Posterior cingulate gyrus (tissue), 11 donors: ENCODE measurements around the gene GIMAP8.
"Not testable (repeated sequence)": the region's sequence is repeated elsewhere in the genome, so short reads cannot be mapped to it uniquely, and the experiment has no call there.

ENCODE experiments used
- DNase-seq, 10 donors: peaks; one replicate each; pipeline versions ENCODE4 v3.0.0 to v3.0.0-alpha.2; 2020 to 2021; ENCODE audit warnings: mixed read lengths in 3 of 10
- intact Hi-C: fragments of 100-400 bp; cut with DNase I; formaldehyde crosslinking; loops from one replicate; pipeline ENCODE4 v1.15.1; 2023

GIMAP8 gene

DNA sequence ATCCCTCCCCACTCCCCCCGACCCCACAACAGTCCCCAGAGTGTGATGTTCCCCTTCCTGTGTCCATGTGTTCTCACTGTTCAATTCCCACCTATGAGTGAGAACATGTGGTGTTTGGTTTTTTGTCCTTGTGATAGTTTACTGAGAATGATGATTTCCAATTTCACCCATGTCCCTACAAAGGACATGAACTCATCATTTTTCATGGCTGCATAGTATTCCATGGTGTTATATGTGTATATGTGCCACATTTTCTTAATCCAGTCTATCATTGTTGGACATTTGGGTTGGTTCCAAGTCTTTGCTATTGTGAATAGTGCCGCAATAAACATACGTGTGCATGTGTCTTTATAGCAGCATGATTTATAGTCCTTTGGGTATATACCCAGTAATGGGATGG lies 43.0 kb downstream of the GIMAP8 start:
- intact Hi-C loops, DNase-seq: not testable (repeated sequence)

DNA sequence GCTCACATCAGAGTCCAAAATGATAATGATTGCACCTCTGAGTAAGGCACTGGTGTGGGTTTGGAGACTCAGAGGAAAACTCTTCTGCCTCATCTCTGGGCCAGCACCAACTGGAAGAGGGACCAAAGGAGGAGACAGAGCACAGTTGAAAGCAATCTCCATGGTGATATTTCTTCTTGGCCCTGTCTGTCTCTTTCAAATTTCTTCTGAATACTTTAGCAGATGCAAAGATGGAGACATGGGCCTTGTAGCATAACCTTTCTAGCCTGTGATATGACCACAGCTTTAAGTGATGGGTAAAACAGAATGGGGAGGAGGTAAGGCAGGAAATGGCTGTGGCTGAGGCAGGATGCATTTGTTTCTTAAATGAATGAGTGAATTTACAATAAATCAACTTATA lies 52.1 kb downstream of the GIMAP8 start:
- no peak for DNase-seq
- intact Hi-C loops = no loop called here

DNA sequence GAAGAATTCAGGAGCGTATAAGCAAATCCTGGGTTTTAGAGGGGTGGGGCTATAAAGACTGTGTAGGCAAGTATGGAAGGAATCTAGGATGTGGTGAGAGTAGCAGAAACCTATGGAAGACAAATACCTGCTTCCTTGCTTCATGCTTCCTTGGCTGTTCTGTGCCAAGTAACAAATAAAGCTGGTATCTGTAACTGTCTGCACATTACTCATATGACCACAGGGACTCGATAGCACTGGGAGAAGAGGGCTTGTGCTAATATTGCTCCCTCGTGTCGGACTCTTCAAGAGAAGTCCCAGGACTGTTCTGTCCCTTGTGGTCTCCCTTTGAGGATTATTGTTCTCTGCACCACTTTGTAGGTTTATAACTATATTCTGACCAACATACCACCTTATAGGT lies 52.7 kb downstream of the GIMAP8 start:
- intact Hi-C loops = no loop called here
- no peak for DNase-seq

DNA sequence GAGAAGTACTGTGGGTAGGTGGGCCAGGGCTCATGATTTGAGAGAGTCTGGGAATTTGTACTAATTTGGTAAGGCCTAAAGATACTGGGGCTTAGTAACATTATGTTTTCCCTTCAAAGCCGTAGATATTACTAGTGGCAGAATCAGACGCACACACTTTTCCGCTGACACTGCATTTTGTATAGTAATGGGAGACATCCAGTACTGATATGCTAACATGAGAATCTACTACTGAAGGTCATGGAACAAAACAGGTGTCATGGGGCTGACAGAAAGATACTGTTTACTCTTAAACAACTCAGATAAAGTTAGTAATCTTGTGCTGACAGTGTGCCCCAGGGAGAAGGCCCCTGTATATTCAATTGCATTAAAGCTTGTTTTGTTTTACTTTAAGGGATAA lies 53.2 kb downstream of the GIMAP8 start:
- DNase-seq = no peak

DNA sequence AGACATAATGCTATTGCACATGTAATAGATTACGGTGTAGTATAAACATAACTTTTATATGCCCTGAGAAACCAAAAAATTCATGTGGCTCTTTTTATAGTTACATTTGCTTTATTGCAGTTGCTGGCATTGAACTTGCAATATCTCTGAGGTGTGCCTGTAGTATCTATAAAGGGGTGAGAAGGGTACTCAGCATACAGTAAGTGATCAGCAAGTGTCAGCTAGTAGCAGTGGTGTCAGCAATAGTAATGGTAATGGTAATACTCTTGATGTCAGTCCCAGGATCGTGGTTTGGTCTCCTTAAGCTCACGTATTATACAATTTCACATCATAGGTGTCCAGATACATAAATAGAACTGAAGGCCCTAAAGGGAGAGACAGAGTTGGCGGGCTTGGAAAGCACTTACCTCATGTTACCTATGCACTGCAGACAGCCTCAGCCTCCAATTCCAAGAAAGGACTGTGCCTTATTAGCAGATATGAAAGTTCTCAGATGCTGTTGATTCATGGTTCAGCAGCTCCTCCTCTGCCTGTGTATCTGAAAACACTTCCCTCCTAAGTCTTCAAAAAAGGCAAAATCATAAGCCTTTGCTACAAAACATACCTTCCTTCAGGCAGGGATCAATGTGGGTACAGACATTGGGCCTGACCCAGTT lies 57.6 kb downstream of the GIMAP8 start:
- no peak for DNase-seq
- intact Hi-C loops = no loop called here

More for the DNA sequence above, 53.2 kb downstream of the GIMAP8 start:
- intact Hi-C loops = no loop called here

DNA sequence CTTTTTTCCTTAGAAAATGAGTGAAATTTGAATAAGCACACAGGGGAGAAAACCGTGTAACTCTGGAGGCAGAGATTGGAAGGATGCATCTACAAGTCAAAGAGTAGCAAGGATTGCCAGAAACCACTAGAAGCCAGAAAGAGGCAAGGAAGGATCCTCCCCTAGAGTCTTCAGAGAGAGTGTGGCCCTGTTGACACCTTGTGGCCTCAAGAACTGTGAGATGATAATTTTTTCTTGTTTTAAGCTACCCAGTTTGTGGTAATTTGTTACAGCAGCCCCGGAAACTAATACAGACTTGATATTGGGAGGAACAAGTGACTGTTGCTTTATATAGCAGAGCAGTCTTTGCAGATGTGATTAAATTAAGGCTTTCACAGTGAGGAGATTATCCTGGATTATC lies 60.6 kb downstream of the GIMAP8 start:
- no peak for DNase-seq
- intact Hi-C loops = no loop called here

DNA sequence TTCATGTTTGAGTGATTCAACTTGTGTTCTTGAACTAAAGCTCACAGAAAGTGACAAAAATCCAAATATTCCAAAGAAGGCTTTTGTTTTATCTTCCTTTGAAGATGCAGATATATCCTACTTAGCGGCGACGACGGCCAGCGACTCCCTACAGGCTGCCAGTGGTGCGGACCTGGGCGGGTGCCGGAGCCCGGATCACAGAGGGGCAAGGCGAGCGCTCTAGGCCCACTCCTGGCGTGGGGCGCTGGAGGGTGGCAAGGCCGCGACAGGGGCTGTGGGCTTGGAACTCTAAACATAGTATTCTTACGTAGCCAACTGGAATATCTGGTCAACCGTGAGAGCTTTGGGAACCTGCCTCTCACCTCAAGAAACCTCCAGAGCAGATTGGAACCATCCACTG lies 63.3 kb downstream of the GIMAP8 start:
- intact Hi-C loops = no loop called here
- DNase-seq = no peak

DNA sequence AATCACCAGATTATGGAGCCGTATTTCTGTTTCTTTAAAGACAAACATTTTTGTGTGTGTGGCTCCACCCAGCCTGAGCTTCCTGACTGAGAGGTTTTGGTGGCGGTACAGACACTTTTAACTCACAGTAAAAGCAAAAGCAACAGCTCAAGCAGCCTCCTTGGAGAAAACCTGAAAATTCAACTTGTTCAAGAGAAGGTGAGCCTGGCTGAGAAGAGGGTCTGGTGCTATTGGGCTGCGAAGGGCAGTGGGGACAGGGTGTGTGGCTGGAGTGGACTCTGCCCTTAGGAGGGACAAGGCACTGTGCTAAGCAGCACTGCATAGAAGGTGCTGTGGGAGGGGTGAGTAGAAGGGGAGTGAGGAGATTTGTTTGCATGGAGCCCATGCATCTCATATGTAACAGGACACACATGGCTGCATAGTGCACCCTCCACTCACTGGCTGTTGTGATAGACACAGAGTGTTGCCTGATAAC lies 64.4 kb downstream of the GIMAP8 start, which contains the start of gene GIMAP7:
TSS of gene GIMAP7 (plus strand) at position 125 of the 475 bp plus-strand sequence. CDS start 5,103 bp downstream, outside the sequence.
- intact Hi-C loops = no loop called here
- DNase-seq = no peak

DNA sequence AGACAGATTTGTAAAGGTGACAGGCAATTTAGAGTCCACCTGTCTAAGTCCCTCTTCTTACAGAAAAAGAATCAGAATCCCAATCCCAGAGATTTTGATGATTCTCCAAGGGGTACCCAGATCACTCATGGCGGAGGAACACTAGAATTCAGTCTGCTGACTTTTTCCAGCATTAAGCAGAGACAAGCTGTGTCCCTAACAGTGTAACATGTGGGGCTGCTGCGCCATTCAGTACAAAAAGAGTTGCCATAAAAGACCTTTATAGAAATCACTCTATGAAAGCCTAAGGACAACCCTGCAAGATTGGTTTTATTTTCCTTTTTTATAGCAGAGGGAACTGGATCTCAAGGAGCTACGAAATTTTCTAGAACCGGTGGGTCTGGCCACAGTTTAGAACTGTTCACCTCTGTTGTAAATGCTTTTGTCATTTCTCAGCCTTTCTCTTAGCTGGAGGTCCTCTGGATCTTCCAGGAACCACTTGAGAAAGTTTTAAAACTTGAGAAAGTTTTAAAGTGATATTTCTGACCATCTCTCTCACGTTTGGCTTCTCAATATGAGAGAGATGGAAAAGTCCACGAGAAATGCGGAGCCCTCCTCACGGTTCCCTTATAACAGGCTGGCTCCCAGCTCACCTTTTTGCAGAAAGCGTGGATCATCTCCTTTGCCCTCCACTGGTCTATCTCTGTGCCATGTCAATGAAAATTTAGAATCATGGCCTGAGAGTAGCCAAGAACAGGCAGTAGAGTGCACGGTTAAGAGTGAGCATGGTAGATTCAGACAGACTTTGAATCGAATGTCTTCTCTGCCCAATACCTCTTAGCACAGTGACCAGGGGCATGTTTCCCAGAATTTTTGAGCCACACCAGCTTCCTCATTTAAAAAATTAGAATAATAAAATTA lies 65.1 kb downstream of the GIMAP8 start:
- intact Hi-C loops = no loop called here
- DNase-seq = no peak

DNA sequence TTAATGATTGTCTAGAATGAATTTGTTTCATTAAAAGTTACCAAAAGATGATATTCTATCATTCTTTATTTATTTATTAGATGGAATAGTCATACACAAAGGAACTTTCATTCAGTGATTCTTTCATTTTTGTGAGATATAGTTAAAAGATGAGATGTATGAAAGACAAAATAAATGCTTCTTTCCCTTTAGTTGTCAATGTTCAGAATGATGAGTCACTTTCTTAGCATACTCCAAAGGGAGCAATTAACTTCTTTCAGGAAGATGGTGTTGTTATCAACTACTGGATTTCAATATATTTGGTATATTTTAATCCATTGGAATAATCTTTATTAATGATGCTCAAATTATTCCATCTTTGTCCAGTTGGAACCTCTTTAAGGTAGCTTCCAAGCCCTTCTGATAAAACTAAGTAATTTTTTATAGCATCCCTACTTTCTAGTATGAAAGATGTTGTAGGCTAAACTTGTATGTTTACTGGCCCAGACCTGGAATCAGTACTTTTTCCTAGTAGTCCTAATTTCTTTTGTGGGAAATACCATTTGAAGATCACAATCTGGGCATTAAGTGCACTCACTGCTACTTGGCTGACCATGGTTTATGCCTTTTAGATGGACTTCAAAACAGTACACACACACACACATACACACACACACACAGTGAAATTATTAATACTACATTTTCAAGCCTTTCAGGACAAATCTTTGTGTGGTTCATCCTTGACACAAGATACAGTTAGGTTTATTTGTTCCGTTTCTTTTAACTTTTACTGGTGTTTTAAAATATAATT lies 66.7 kb downstream of the GIMAP8 start:
- intact Hi-C loops = no loop called here
- no peak for DNase-seq

DNA sequence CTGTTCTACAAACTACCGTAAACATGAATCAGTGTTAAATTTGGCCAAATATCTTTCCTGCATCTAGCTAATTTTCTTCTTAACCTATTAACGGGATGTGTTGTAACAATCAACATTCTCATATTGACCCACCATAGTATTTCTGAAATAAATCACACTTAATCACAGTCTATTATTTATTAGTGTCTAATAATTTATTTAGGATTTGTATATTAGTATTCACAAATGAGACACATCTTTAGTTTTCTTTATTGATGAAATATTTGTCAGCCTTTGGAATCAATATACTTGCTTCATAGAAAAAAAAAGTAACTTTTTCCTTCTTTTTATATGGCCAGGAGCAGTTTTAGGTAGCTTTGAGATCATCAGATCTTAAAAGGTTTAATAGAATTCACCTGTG lies 68.9 kb downstream of the GIMAP8 start:
- no peak for DNase-seq

DNA sequence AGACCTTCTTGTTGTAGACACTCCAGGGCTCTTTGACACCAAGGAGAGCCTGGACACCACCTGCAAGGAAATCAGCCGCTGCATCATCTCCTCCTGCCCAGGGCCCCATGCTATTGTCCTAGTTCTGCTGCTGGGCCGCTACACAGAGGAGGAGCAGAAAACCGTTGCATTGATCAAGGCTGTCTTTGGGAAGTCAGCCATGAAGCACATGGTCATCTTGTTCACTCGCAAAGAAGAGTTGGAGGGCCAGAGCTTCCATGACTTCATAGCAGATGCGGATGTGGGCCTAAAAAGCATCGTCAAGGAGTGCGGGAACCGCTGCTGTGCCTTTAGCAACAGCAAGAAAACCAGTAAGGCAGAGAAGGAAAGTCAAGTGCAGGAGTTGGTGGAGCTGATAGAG lies 69.7 kb downstream of the GIMAP8 start:
- no peak for DNase-seq
- intact Hi-C loops = no loop called here

More for the DNA sequence above, 68.9 kb downstream of the GIMAP8 start:
- intact Hi-C loops = no loop called here

DNA sequence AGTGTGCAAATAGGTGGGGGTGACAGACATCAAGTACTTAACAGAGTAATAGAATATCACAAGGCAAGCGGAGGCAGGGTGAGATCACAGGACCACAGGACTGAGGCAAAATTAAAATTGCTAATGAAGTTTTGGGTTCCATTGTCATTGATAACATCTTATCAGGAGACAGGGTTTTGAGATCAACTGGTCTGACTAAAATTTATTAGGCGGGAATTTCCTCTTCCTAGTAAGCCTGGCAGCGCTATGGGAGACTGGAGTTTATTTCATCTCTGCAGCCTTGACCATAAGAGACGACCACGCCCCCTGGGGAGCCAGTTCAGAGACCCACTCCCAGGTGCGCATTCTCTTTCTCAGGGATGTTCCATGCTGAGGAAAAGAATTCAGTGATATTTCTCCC lies 72.5 kb downstream of the GIMAP8 start:
- DNase-seq, intact Hi-C loops: not testable (repeated sequence)

DNA sequence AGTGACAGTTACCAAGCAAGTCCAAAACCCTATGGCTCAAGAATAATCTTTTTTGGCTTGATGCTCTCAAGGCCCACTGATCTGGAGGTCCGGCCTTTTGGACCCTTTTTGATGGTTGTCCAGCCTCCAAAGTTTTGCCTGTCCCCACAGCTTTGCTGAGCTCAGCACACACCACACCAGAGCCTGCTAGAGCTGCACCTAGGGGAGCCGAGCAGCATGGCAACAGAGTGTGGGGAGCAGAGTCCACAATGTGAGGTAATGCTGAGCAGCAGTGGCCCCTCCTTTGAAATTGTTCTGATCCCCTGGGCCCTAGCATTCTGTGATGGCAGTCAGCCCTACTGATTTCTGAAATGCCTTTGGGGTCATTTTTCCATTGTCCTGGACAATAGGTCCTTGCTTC lies 73.6 kb downstream of the GIMAP8 start:
- intact Hi-C loops = no loop called here
- no peak for DNase-seq
